ENCODE data around the gene ACR.

DNA sequence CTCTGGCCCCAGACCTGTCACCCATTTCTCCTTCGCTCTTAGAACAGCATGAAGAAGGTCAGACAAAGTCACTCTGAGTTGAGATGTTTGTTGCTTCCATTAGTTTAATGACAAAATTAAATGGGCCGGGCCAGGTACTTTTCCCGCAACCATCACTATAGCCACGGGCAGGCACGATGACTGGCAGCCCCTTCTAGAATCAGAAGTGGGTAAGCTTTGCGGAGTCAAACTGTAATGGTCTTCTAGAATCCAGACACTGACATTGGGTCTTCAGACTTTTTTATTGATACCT, 2.3 kb upstream of the ACR start:
- TF ChIP-seq CTCF (IDR thresholded peaks at IDR 0.05) (no peak), POLR2A (IDR thresholded peaks at IDR 0.05) (no peak)
